Endothelial cell of umbilical vein (primary cell): Measurements from ENCODE around the gene SCAANT1. TPM values are rescaled to one million over a fixed set of nuclear protein-coding genes. Genes with fewer than 3 reads are reported as not detected.

ENCODE experiments used
- BruUV-seq: library from RNA; stranded (reverse); fragments of 400-500 nt; replicated peaks from 2 replicates; lab custom pipeline; 2021; lab: Mats Ljungman, UMichigan
- CTCF ChIA-PET: fragments of 300-600, 350-600 bp; sonication (Branson Sonifier 250); formaldehyde crosslinking; loops from one replicate; lab custom pipeline; 2021; ENCODE audit warnings: antibody characterized with exemption, inconsistent platforms; lab: Charles Lee
- POLR2A ChIA-PET: fragments of 300-600, 350-600 bp; sonication (Branson Sonifier 250); formaldehyde crosslinking; loops from one replicate; lab custom pipeline; 2021; ENCODE audit warnings: antibody characterized with exemption, inconsistent platforms; lab: Charles Lee
- DNase-seq: peaks from one replicate; pipeline ENCODE4 v3.0.0-alpha.2; 2011; ENCODE audit warnings: low read depth, low spot score
- FAIRE-seq: peaks from 2 replicates; lab custom pipeline; 2011; peaks lifted over from hg19 to GRCh38; lab: Jason Lieb, UNC
- H2AFZ ChIP-seq: 2 replicates; pipeline ENCODE4 v1.6.0; 2012; ENCODE audit warnings: low read depth, low read length, control low read depth, inconsistent platforms
- H3K27ac ChIP-seq: 2 replicates; pipeline ENCODE4 v1.5.1; 2011; ENCODE audit warnings: low read depth, mild to moderate bottlenecking, control low read depth, low read length, moderate library complexity; ENCODE audit not compliant: insufficient read depth
- H3K27me3 ChIP-seq, 2 experiments: 2 replicates each; pipeline versions ENCODE4 v1.6.0 to v1.6.1; 2011; ENCODE audit warnings: low read length in 2 of 2, mixed read lengths in 1 of 2; ENCODE audit not compliant: control insufficient read depth in 2 of 2, insufficient read depth in 2 of 2
- H3K36me3 ChIP-seq, 2 experiments: 2 replicates in 1 of 2; 3 replicates in 1 of 2; pipeline ENCODE4 v1.5.1; 2011; ENCODE audit warnings: low read length in 2 of 2, mild to moderate bottlenecking in 1 of 2, moderate library complexity in 1 of 2; ENCODE audit not compliant: control insufficient read depth in 2 of 2, insufficient read depth in 2 of 2; ENCODE audit errors: extremely low read depth in 1 of 2
- H3K4me1 ChIP-seq: 3 replicates; pipeline ENCODE4 v1.5.1; 2011; ENCODE audit warnings: mild to moderate bottlenecking, low read length; ENCODE audit not compliant: control insufficient read depth, insufficient read depth; ENCODE audit errors: extremely low read depth
- H3K4me2 ChIP-seq: 2 replicates; pipeline ENCODE4 v1.6.1; 2011; ENCODE audit warnings: low read length, control low read depth, mixed read lengths; ENCODE audit not compliant: insufficient read depth
- H3K4me3 ChIP-seq, 3 experiments: fragments of 200-600 bp in 1 of 3; sonication (generic), shearing (Covaris generic) in 1 of 3; replicated peaks in 1 of 3; 2 replicates each; pipeline ENCODE4 v1.5.1; 2011 to 2016; ENCODE audit warnings: control low read depth in 3 of 3, low read length in 3 of 3, mild to moderate bottlenecking in 2 of 3, inconsistent platforms in 1 of 3, low read depth in 1 of 3, moderate library complexity in 1 of 3; ENCODE audit not compliant: insufficient read depth in 1 of 3
- H3K79me2 ChIP-seq: 2 replicates; pipeline ENCODE4 v1.6.0; 2012; ENCODE audit warnings: low read length, inconsistent platforms; ENCODE audit not compliant: control insufficient read depth, insufficient read depth
- H3K9ac ChIP-seq: replicated peaks from 2 replicates; pipeline ENCODE3; 2011; ENCODE audit warnings: low read length, control low read depth; ENCODE audit not compliant: insufficient read depth; ENCODE audit errors: extremely low read depth
- H3K9me1 ChIP-seq: replicated peaks from 3 replicates; pipeline ENCODE4 v1.6.0; 2011; ENCODE audit warnings: mild to moderate bottlenecking, low read length; ENCODE audit not compliant: control insufficient read depth, insufficient read depth; ENCODE audit errors: extremely low read depth
- H3K9me3 ChIP-seq: replicated peaks from 2 replicates; pipeline ENCODE4 v1.5.1; 2012; ENCODE audit warnings: low read length, inconsistent platforms; ENCODE audit not compliant: control insufficient read depth, insufficient read depth
- H4K20me1 ChIP-seq: replicated peaks from 2 replicates; pipeline ENCODE3; 2011; ENCODE audit warnings: mild to moderate bottlenecking, low read length; ENCODE audit not compliant: control insufficient read depth, insufficient read depth; ENCODE audit errors: extremely low read depth
- CTCF ChIP-seq, 2 donors: IDR thresholded peaks; 1 replicate in 1 of 2; 2 replicates in 1 of 2; pipeline ENCODE4 v1.5.1; 2011; ENCODE audit warnings: low read length in 2 of 2, mild to moderate bottlenecking in 2 of 2, moderate library complexity in 2 of 2, control low read depth in 1 of 2, inconsistent platforms in 1 of 2, low read depth in 1 of 2; ENCODE audit not compliant: insufficient read depth in 1 of 2; ENCODE audit errors: extremely low read depth in 1 of 2
- EZH2 ChIP-seq: IDR thresholded peaks from 2 replicates; pipeline ENCODE4 v1.6.1; 2012; ENCODE audit warnings: borderline replicate concordance, low read depth, mild to moderate bottlenecking, moderate library complexity, low read length, inconsistent platforms; ENCODE audit not compliant: severe bottlenecking
- FOS ChIP-seq: IDR thresholded peaks from 2 replicates; pipeline ENCODE4 v1.6.1; 2011; ENCODE audit warnings: mild to moderate bottlenecking, low read length, moderate library complexity, borderline replicate concordance; ENCODE audit not compliant: insufficient read depth
- GATA2 ChIP-seq: IDR thresholded peaks from 2 replicates; pipeline ENCODE4 v1.7.0; 2011; ENCODE audit warnings: low read depth, mild to moderate bottlenecking, moderate library complexity, mixed read lengths, low read length; ENCODE audit not compliant: insufficient read length, insufficient read depth
- JUN ChIP-seq: IDR thresholded peaks from 2 replicates; pipeline ENCODE4 v1.6.1; 2011; ENCODE audit warnings: borderline replicate concordance, low read depth; ENCODE audit not compliant: insufficient read length, insufficient read depth
- MAX ChIP-seq: IDR thresholded peaks from 2 replicates; pipeline ENCODE4 v1.6.1; 2011; ENCODE audit not compliant: insufficient read depth, insufficient read length
- MYC ChIP-seq: IDR thresholded peaks from one replicate; pipeline ENCODE4 v1.6.1; 2011; ENCODE audit warnings: mild to moderate bottlenecking, low read depth, low read length
- POLR2A ChIP-seq: IDR thresholded peaks from 2 replicates; pipeline ENCODE4 v1.6.1; 2012; ENCODE audit warnings: low read depth, mild to moderate bottlenecking, control low read depth, low read length
- POLR2AphosphoS5 ChIP-seq: IDR thresholded peaks from 2 replicates; pipeline ENCODE4 v1.6.1; 2012; ENCODE audit warnings: low read depth, mild to moderate bottlenecking, control low read depth, low read length, moderate library complexity; ENCODE audit not compliant: insufficient read depth
- dilution Hi-C: fragments of 300-500 bp; cut with MboI; formaldehyde crosslinking; loops from one replicate; pipeline ENCODE4 v1.15.0; 2019; ENCODE audit warnings: low sequenced_read_pairs; ENCODE audit not compliant: extremely low pct_ligation_motif_present
- intact Hi-C: fragments of 100-400 bp; cut with micrococcal nuclease; formaldehyde crosslinking; loops from one replicate; pipeline ENCODE4 v1.10.0; 2022
- polyA plus RNA-seq, 4 experiments: library from polyadenylated mRNA; depleted of rRNA in 3 of 4; stranded (reverse) in 3 of 4; unstranded in 1 of 4; fragments of >200 nt; gene quantifications; 2 replicates each; pipeline versions ENCODE4 v1.2.1 to v1.2.3, GENCODE V29; 2011 to 2012; ENCODE audit warnings: missing spikeins in 1 of 4
- total RNA-seq: library from RNA; stranded (reverse); gene quantifications from 2 replicates; pipeline ENCODE4 v1.2.3, GENCODE V29; 2021

Gene SCAANT1
- total and polyA plus RNA-seq, 2 donors (not counting 3 experiments of a cell fraction or from before 2014, with no cell fraction given) = not detected

GRCh38 chr3:63922491-63923199 lies 10.5 kb upstream of the SCAANT1 start:
- Histone ChIP-seq H3K4me3 (no peak overlapping the region), H3K9ac (no peak overlapping the region), H3K27ac (no peak overlapping the region), H3K4me2 (no peak overlapping the region), H3K4me1 (no peaks in the 10 kb centered on the region), H4K20me1 (no peaks in the 10 kb centered on the region), H3K36me3 (peaks cover 8 to 18% of the 10 kb centered on the region in 2 experiments), H2AFZ (no peak overlapping the region), H3K79me2 (peaks cover 45% of the 10 kb centered on the region), H3K9me1 (no peaks in the 10 kb centered on the region), H3K9me3 (no peaks in the 10 kb centered on the region), H3K27me3 (no peaks in the 10 kb centered on the region)
- BruUV-seq = no TSS peak
- intact Hi-C loops = no loop called here
- no peak for TF ChIP-seq GATA2
- no peak for TF ChIP-seq JUN
- TF ChIP-seq POLR2A = no peak
- TF ChIP-seq MAX = no peak
- no peak for TF ChIP-seq MYC
- no peak for TF ChIP-seq POLR2AphosphoS5
- no peak for TF ChIP-seq FOS
- TF ChIP-seq EZH2 = no peak
- no peak for TF ChIP-seq CTCF (IDR thresholded peaks at IDR 0.05; ENCODE audit: extremely low read depth in 1 of 2, insufficient read depth in 1 of 2, low read depth in 1 of 2, low read length in 2 of 2)
- dilution Hi-C loops = no loop called here
- FAIRE-seq (no peak), DNase-seq (no peak)
- ChIA-PET POLR2A (no interaction called here), CTCF (no interaction called here)
